Skeletal muscle satellite cell (primary cell): ENCODE results near the gene PRRC2B.

Source experiments
- H3K27me3 ChIP-seq: 2 replicates; pipeline ENCODE4 v1.7.0; 2013; ENCODE audit warnings: low read length; ENCODE audit not compliant: control insufficient read depth, insufficient read depth
- H3K36me3 ChIP-seq: 2 replicates; pipeline ENCODE4 v1.7.0; 2013; ENCODE audit warnings: mild to moderate bottlenecking, control low read depth, low read length; ENCODE audit not compliant: insufficient read depth
- H3K4me1 ChIP-seq: 2 replicates; pipeline ENCODE4 v1.7.0; 2013; ENCODE audit warnings: low read length; ENCODE audit not compliant: control insufficient read depth, insufficient read depth
- H3K4me2 ChIP-seq: 2 replicates; pipeline ENCODE4 v1.7.0; 2013; ENCODE audit warnings: mild to moderate bottlenecking, low read length
- H3K4me3 ChIP-seq: 2 replicates; pipeline ENCODE4 v1.7.0; 2013; ENCODE audit warnings: low read length
- H3K9ac ChIP-seq: 2 replicates; pipeline ENCODE4 v1.7.0; 2013; ENCODE audit warnings: mild to moderate bottlenecking, low read depth, low read length, moderate library complexity
- H3K9me3 ChIP-seq: replicated peaks from 2 replicates; pipeline ENCODE4 v1.7.0; 2013; ENCODE audit warnings: mild to moderate bottlenecking, control low read depth, low read length

Gene PRRC2B

DNA sequence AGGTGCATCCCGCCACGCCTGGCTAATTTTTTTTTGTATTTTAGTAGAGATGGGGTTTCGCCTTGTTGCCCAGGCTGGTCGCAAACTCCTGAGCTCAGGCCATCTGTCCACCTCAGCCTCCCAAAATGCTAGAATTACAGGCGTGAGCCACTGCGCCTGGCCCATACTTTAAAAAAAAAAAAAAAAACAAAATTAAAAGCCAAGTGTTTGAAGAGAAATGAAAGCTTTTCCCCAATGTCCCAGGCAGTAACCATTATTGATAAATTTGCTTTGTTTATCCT lies 9.5 kb downstream of the PRRC2B start:
- no peaks in the 10 kb centered on the region for H3K9me3 ChIP-seq
- H3K4me2 ChIP-seq: no peak overlapping the region
- no peak overlapping the region for H3K9ac ChIP-seq
- no peak overlapping the region for H3K4me3 ChIP-seq
- H3K4me1 ChIP-seq: peaks cover 68% of the 10 kb centered on the region
- H3K27me3 ChIP-seq: no peaks in the 10 kb centered on the region
- no peaks in the 10 kb centered on the region for H3K36me3 ChIP-seq

DNA sequence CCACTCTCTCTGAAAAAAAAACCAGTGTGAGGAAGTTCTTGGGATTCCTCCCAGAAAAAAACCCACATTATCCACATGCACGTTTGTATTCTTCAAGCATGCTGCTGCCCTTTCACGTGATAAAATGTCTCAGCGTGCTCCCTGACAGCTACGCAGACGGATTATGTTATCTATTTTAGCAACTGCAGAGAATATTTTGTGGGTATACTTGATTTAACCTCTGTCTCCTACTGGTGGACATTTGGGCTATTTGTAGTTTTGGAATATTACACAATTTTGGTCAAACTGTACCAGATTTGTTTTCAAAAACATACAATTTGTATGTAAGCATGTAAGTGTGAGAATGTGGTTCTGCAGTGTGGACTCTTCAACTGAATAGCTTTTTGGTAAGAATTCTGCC lies 10.7 kb downstream of the PRRC2B start:
- no peaks in the 10 kb centered on the region for H3K27me3 ChIP-seq
- peak overlapping the region; percentile 76 for H3K4me2 ChIP-seq
- no peaks in the 10 kb centered on the region for H3K36me3 ChIP-seq
- no peaks in the 10 kb centered on the region for H3K9me3 ChIP-seq
- H3K4me3 ChIP-seq: no peak overlapping the region
- H3K9ac ChIP-seq: no peak overlapping the region
- H3K4me1 ChIP-seq: peaks cover 69% of the 10 kb centered on the region

GRCh38 chr9:131404987-131405386 lies 11.1 kb downstream of the PRRC2B start:
- H3K36me3 ChIP-seq: no peaks in the 10 kb centered on the region
- H3K9ac ChIP-seq: no peak overlapping the region
- peaks cover 69% of the 10 kb centered on the region for H3K4me1 ChIP-seq
- peak overlapping the region; percentile 76 for H3K4me2 ChIP-seq
- H3K4me3 ChIP-seq: no peak overlapping the region
- no peaks in the 10 kb centered on the region for H3K9me3 ChIP-seq
- no peaks in the 10 kb centered on the region for H3K27me3 ChIP-seq

DNA sequence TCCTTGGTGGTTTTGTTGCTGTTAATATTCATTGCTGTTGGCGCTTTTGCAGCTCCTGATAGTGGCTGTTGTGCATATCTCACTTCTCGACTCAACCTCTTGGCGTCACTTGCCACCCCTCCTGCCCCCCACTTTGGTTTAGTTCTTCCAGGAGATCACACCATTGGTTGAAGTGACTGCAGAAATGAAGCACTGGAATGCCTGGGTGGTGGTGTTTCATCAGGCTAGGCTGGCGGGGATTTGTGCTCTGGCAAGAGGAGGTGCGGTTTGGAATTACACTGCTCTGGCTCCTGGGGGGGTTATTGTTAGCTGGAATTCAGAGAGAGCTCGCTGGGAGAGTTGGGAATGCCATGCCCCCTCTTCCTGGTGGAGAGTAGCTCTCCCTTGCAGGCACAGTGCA lies 11.5 kb downstream of the PRRC2B start:
- no peak overlapping the region for H3K4me3 ChIP-seq
- no peaks in the 10 kb centered on the region for H3K27me3 ChIP-seq
- no peak overlapping the region for H3K9ac ChIP-seq
- H3K4me1 ChIP-seq: peaks cover 73% of the 10 kb centered on the region
- H3K36me3 ChIP-seq: no peaks in the 10 kb centered on the region
- H3K9me3 ChIP-seq: no peaks in the 10 kb centered on the region
- H3K4me2 ChIP-seq: peak overlapping the region; percentile 76

DNA sequence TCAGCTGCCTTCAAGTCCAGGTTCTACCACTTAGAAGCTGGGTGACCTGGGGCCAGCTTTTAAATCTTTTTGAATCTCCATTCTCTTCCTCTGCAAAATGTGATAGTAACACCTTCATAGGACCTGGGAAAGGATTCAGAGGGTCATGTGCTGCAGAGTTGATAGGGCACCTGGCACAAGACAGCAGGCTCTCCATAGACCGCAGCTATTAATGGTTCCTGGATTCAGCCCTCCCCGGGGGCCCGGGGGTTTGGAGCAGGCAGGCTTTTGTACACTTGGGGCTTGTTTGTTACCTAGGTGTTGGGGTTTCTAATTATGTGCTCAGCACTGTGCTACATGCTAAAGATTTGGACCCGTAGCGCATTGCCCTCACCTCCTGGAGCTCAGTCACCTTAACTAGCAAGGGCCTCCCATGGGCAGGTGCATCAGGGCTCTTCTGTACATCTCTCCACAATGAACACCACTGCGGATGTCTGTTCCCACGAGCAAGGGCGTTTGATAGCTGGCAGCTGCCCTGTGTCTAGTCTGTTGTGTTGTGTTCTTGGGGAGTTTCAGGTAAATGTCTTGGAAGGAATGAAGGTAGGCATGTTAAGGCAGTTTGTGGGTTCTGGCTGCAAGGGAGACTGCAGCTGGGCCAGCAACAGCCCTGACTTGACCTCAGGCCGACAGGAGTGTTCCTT lies 12.1 kb downstream of the PRRC2B start:
- Histone ChIP-seq H3K4me2 (peak overlapping the region; percentile 76), H3K9me3 (no peaks in the 10 kb centered on the region), H3K4me3 (peak overlapping the region; percentile 54), H3K4me1 (peaks cover 73% of the 10 kb centered on the region), H3K36me3 (no peaks in the 10 kb centered on the region), H3K9ac (no peak overlapping the region), H3K27me3 (no peaks in the 10 kb centered on the region)

- Histone ChIP-seq H3K4me2 (peak overlapping the region; percentile 76), H3K36me3 (no peaks in the 10 kb centered on the region), H3K4me1 (peaks cover 71% of the 10 kb centered on the region), H3K4me3 (peak overlapping the region; percentile 54), H3K9ac (peak overlapping the region; percentile 5), H3K9me3 (no peaks in the 10 kb centered on the region), H3K27me3 (no peaks in the 10 kb centered on the region)
These were observed 12.9 kb downstream of the PRRC2B start for GRCh38 chr9:131406563-131407436.

GRCh38 chr9:131407717-131408195 lies 13.9 kb downstream of the PRRC2B start:
- Histone ChIP-seq H3K9me3 (no peaks in the 10 kb centered on the region), H3K36me3 (peaks cover 4% of the 10 kb centered on the region), H3K4me3 (peak overlapping the region; percentile 29), H3K4me2 (peak overlapping the region; percentile 76), H3K9ac (peak overlapping the region; percentile 5), H3K27me3 (no peaks in the 10 kb centered on the region), H3K4me1 (peaks cover 62% of the 10 kb centered on the region)

DNA sequence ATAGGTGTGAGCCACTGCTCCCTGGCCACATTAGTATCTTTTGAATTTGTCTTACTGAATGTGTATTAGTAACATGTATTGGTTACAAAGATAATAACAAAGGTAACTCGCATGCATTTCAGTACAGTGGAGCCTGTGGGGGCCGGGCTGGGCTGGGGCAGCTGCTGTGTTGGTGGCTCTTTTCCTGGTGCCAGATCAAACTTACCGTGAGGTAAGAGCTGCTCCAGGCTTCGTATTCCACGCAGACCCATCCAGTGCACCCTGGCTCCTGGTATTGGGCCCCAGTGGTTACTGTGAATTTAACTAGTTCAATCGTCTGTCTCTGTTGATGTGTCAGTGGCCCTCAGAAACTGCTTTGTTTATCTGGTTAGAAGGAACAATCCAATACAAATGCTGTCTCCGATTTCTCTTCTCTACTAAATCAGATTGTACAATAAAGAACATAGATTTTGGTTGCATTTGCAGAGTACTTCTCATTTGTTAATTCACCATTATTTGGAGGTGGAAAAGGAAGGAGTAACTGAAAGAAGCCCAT lies 15.6 kb downstream of the PRRC2B start:
- Histone ChIP-seq H3K36me3 (peaks cover 4% of the 10 kb centered on the region), H3K4me1 (peaks cover 56% of the 10 kb centered on the region), H3K9me3 (no peaks in the 10 kb centered on the region), H3K27me3 (no peaks in the 10 kb centered on the region), H3K4me3 (no peak overlapping the region), H3K4me2 (peak overlapping the region; percentile 54), H3K9ac (peak overlapping the region; percentile 23)

DNA sequence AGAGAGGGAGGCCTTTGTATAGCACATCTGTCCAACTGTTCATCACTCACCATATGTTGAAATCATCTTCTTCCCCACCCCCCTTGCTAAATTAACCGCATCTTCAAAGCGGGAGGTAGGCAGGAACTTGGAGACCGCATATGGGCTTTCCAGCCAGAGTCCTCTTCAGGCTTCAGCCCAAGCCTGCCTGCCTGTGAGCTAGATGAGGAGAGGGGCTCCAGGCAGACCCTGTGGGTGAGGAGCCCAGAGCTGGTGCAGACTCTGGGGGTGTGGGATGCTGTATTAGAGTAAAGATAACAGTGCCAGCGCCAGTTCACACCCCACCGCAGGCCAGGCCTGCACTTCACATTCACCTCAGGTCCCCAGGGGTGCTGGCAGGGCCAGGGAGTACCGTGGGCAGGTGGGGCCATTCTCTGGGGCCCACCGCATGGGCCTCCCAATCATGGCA lies 16.2 kb downstream of the PRRC2B start:
- Histone ChIP-seq H3K4me3 (no peak overlapping the region), H3K4me2 (peak overlapping the region; percentile 54), H3K27me3 (no peaks in the 10 kb centered on the region), H3K4me1 (peaks cover 50% of the 10 kb centered on the region), H3K9me3 (no peaks in the 10 kb centered on the region), H3K9ac (no peak overlapping the region), H3K36me3 (peaks cover 4% of the 10 kb centered on the region)

GRCh38 chr9:131411719-131412681 lies 18.1 kb downstream of the PRRC2B start:
- Histone ChIP-seq H3K27me3 (no peaks in the 10 kb centered on the region), H3K9me3 (no peaks in the 10 kb centered on the region), H3K4me1 (peaks cover 33% of the 10 kb centered on the region), H3K36me3 (peaks cover 4% of the 10 kb centered on the region), H3K4me2 (no peak overlapping the region), H3K4me3 (no peak overlapping the region), H3K9ac (no peak overlapping the region)

DNA sequence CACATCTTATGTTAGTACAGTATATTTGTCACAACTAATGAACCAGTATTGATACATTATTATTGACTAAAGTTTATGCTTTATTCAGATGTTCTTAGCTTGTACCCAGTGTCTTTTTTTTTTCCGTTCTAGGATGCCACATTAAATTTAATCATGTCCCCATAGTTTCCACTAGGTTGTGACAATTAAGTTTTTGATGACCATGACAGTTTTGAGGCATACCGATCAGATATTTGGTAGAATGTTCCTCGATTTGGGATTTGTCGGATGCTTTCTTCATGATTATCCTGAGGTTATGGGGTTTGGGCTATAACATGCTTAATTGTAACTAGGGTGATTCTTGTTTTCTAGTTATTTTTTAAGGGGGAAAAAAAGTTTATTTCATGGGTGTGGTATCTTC lies 22.6 kb downstream of the PRRC2B start:
- H3K4me3 ChIP-seq: no peak overlapping the region
- no peaks in the 10 kb centered on the region for H3K27me3 ChIP-seq
- H3K4me1 ChIP-seq: peaks cover 39% of the 10 kb centered on the region
- no peaks in the 10 kb centered on the region for H3K9me3 ChIP-seq
- no peak overlapping the region for H3K4me2 ChIP-seq
- no peak overlapping the region for H3K9ac ChIP-seq
- peaks cover 19% of the 10 kb centered on the region for H3K36me3 ChIP-seq
